Measurements from ENCODE around the gene WDR35.

Gene WDR35

DNA sequence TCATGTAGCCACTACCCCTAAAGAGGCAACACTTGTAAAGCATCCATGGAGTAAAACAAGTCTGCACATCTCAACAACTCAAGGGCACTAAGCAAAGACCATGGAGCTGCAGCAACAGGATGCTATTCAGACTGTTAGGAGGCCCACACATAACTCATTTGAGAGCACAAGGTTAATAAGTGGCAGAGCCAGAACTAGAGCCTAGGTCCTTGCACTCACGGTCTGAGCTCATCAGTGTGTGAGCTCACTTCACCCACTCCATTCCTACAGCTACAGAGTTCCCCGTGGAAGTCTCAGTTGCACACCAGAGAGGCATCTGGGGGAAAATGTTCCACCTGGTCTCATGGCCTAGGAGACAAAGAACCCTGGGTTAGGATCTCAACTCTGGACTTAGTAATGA, 123.1 kb downstream of the WDR35 start:
- no peak for DNase-seq

DNA sequence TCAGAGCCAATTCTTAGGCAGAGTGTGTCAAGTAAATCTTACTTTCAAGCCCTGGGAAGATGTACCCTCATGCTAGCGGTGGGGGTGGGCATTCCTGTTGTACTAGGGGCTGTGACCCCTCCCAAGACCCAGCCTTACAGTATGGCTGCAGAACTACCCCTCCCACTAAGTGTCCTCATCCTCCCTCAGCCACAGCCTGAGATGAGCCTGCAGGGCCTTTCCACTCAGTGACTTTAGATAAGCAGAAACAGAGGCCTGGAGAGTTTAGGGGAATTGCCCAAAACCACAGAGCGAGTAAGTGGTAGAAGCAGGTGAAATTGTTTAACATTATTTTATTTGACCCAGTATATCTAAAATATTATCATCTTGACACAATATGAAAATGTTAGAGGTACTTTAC, 124.8 kb downstream of the WDR35 start:
- no peak for DNase-seq

DNA sequence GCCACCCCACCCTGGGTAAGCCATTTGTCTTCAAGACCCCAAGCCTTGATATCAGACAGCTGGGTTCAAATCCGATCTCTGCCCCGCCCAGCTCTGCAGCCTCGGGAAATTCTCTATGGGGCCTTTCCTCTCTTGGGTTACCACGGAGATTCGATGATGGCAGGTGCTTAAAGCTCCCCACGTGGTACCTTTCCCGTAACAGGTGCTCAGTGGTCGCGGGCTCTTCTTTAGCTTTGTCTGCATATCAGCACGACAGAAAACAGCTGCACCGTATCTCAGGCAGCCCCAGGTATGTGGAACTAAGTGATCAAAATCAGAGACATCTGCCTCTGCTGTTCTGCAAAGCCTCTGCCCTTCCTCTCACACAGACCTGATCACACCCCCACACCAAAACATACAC, 125.5 kb downstream of the WDR35 start:
- DNase-seq, result no peak

DNA sequence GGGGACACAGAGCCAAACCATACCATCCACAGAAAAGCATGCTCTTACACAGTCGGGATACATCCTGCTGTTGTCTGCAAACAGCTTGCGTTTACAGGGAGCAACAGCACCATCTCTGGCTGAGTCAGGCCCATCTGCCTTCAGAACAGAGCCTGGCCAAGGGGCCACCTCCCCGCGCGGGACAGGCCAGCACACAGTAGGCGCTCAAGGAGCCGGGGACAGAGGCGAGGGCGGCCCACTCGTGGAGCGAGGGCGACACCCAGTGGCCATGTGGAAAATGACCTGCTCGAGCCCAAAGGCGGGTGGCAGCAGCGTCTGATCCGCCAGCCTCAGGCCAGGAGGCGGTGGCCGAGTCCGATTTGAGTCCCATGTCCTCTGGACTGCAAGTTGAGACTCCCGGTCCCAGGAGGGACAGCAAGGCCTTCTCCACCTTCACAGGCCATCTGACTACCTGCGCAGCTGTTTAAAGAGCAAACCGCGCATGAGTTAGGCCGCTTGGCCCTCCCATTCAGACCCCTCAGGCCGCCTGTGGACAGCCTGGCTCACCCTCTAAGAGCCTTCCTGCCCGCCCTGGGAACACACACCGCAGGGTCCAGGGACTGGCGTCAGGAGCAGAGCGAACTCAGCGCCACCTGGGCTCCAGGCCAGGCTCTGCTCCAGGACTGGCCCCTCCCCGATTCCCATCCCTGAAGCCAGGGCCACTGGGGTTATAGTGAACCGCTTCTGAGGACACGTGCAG, 126.4 kb downstream of the WDR35 start:
- DNase-seq, result peak; percentile 59

DNA sequence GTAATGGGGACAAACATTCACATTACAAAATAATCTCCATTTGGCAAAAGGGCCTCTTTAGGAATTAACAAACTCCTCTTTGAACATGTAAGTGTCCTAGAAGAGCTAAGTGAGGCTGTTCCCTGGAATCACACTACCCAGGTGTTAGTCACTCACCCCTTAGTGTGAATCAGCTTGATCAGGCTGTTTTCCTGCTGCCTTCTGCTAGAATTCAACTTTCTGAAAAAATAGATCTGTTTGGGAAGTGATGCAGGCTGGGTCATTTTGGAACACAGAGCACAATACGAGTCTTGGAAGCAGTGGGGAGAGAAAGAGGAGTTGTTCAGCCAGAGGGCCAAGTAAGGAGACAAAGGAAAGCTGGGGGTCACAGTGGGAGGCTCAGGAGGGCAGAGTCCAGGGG, 128.1 kb downstream of the WDR35 start:
- DNase-seq, result no peak

All from CD4-positive, alpha-beta T cell treated with Interleukin-15 for 1 hour (primary cell).